Hair follicle dermal papilla cell (primary cell): ENCODE measurements around the gene SETMAR. TPM values are rescaled to one million over a fixed set of nuclear protein-coding genes. Genes with fewer than 3 reads are reported as not detected.

Experiments
- total RNA-seq: library from RNA; depleted of rRNA; stranded (reverse); fragments of >200 nt; gene quantifications from 2 replicates; pipeline ENCODE4 v1.2.3, GENCODE V29; 2012

The SETMAR gene
- total RNA-seq, result 18.1 and 20.4 TPM in 2 replicates

DNA sequence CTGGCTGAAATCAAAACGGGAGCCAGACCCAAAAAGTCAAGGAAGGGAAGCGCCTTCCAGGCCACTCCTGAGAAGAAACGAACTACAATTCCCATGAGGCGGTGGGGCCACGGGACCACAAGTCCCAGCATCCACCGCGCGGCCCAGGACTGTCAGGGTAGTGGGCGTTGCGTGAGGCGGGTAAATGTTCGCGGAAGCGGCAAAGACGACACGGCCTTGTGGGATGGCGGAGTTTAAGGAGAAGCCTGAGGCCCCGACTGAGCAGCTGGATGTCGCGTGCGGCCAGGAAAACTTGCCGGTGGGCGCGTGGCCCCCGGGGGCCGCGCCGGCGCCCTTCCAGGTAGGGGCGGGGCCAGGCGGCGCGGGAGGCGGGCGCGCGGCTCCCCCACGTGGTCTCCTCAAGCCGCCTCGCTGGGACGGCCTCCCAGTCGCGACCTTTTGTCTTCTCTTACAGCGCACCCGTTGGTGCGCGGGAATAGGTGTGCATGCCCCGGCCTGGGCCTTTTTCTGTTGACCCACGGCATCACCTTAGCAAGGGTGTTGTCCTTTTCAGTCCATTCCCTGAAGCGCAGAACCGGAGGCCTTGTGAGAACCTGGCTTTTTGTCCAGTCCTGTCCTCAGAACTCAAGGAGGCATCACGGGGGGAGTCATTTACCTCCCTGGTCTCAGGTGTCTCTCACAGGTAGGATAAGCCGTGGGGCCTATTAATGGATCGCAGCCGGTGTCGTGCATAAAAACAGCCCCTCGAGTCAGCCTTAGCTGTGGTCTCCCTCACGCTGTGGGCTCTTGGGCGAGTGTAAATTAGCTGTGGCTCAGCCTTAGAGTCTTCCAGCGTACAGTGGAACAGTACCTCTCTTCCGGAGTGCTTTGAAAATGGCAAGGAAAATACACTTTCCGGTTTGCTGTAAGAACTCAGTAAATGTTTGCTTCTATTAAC, at the start of gene SETMAR:
SETMAR (plus strand) TSS at position 183 of the 937 bp plus-strand sequence; CDS start at position 185, 2 bp downstream.

Other genes with a start within 250 kb of the SETMAR start
- gene SUMF1, start 163.9 kb downstream of the SETMAR start, total RNA-seq, result 48.9 and 76.7 TPM in 2 replicates
- gene ITPR1, start 190.0 kb downstream of the SETMAR start, total RNA-seq, result 2.8 and 12.7 TPM in 2 replicates